Measurements from ENCODE around the gene PNMT.

- TF ChIP-seq REST (IDR thresholded peaks at IDR 0.05; ENCODE audit: unreplicated experiment): no peak
- no peak for TF ChIP-seq EZH2 (IDR thresholded peaks at IDR 0.05; ENCODE audit: low read depth, unreplicated experiment)
- TF ChIP-seq CTCF (conservative IDR thresholded peaks at IDR 0.05; ENCODE audit: low read depth in 2 of 2): no peak
- no peak for TF ChIP-seq STAT1 (IDR thresholded peaks at IDR 0.05; ENCODE audit: unreplicated experiment)
- TF ChIP-seq EZH2phosphoT487 (IDR thresholded peaks at IDR 0.05; ENCODE audit: unreplicated experiment): no peak
- no peak for TF ChIP-seq POLR2AphosphoS5 (IDR thresholded peaks at IDR 0.05; ENCODE audit: low read depth)
- no peak for TF ChIP-seq ZNF331 (CRISPR knock-in tag; IDR thresholded peaks at IDR 0.05; ENCODE audit: low read depth)
- no peak for TF ChIP-seq ZNF462 (CRISPR knock-in tag; IDR thresholded peaks at IDR 0.05)
- no peak for TF ChIP-seq JUNB (IDR thresholded peaks at IDR 0.05; ENCODE audit: unreplicated experiment)
- TF ChIP-seq CREB1 (CRISPR knock-in tag; IDR thresholded peaks at IDR 0.05; ENCODE audit: low read depth): no peak
- no peak for TF ChIP-seq NANOG (IDR thresholded peaks at IDR 0.05; ENCODE audit: borderline replicate concordance)
- TF ChIP-seq ETS1 (IDR thresholded peaks at IDR 0.05): no peak
- TF ChIP-seq ZNF114 (CRISPR knock-in tag; IDR thresholded peaks at IDR 0.05): no peak
These were observed 32.9 kb downstream of the PNMT start for GRCh38 chr17:39701012-39701783.
